Calu3 (cell line): Measurements from ENCODE around the gene JAM2. TPM values are rescaled to one million over a fixed set of nuclear protein-coding genes. Genes with fewer than 3 reads are reported as not detected.

Experiments
- Bru-seq: library from RNA; stranded (reverse); fragments of 400-500 nt; gene quantifications from one replicate; lab custom pipeline; 2021; lab: Mats Ljungman, UMichigan
- BruChase-seq, 2 experiments: library from RNA; stranded (reverse); fragments of 400-500 nt; gene quantifications; one replicate each; lab custom pipeline; 2021; lab: Mats Ljungman, UMichigan
- BruUV-seq: library from RNA; stranded (reverse); fragments of 400-500 nt; replicated peaks from 2 replicates; lab custom pipeline; 2021; lab: Mats Ljungman, UMichigan
- CTCF ChIA-PET: fragments of 300-600 bp; sonication (Branson Sonifier 250); formaldehyde crosslinking; loops from one replicate; lab custom pipeline; 2022; ENCODE audit warnings: antibody characterized with exemption; lab: Charles Lee
- DNase-seq: peaks from one replicate; pipeline ENCODE4 v3.0.0; 2022
- H3K27ac Mint-ChIP-seq: one replicate; pipeline ENCODE4 v1.8.0; 2022; ENCODE audit warnings: mixed read lengths; ENCODE audit not compliant: unreplicated experiment
- H3K27me3 Mint-ChIP-seq: one replicate; pipeline ENCODE4 v1.8.0; 2022; ENCODE audit warnings: mixed read lengths; ENCODE audit not compliant: unreplicated experiment
- H3K36me3 Mint-ChIP-seq: one replicate; pipeline ENCODE4 v1.8.0; 2022; ENCODE audit warnings: mild to moderate bottlenecking, moderate library complexity, mixed read lengths; ENCODE audit not compliant: insufficient read depth, unreplicated experiment
- H3K4me1 Mint-ChIP-seq: one replicate; pipeline ENCODE4 v1.8.0; 2022; ENCODE audit warnings: mild to moderate bottlenecking, low read depth, mixed read lengths; ENCODE audit not compliant: unreplicated experiment
- H3K4me3 Mint-ChIP-seq: one replicate; pipeline ENCODE4 v1.8.0; 2022; ENCODE audit warnings: mild to moderate bottlenecking, low read depth, moderate library complexity, mixed read lengths; ENCODE audit not compliant: unreplicated experiment
- H3K9me3 Mint-ChIP-seq: one replicate; pipeline ENCODE4 v1.8.0; 2022; ENCODE audit warnings: low read depth, mixed read lengths; ENCODE audit not compliant: unreplicated experiment
- intact Hi-C: fragments of 100-400 bp; cut with micrococcal nuclease; formaldehyde crosslinking; loops from one replicate; pipeline ENCODE4 v1.10.0; 2022; ENCODE audit not compliant: unreplicated experiment
- long read RNA-seq: library from polyadenylated mRNA; stranded (forward); transcript quantifications from one replicate; pipeline ENCODE4 v2.0.0, GENCODE V29; 2022
- total RNA-seq: library from RNA; stranded (reverse); gene quantifications from 2 replicates; pipeline ENCODE4 v1.2.3, GENCODE V29; 2022
- TF ChIP-seq, protein P1 (sequence below): fragments of 200-600 bp; IDR thresholded peaks from one replicate; pipeline ENCODE4 v1.8.0; 2022; ENCODE audit warnings: antibody characterized with exemption; ENCODE audit not compliant: unreplicated experiment

The JAM2 gene, protein sequence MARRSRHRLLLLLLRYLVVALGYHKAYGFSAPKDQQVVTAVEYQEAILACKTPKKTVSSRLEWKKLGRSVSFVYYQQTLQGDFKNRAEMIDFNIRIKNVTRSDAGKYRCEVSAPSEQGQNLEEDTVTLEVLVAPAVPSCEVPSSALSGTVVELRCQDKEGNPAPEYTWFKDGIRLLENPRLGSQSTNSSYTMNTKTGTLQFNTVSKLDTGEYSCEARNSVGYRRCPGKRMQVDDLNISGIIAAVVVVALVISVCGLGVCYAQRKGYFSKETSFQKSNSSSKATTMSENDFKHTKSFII
- not detected in 2 replicates for total RNA-seq
- Bru-seq, nascent RNA: percentile 2 among the genes with signal in this experiment
- percentile 6 among the genes with signal in this experiment for BruChase-seq, experiment 1, labeled RNA remaining after a 6-hour chase
- percentile 5 among the genes with signal in this experiment for BruChase-seq, experiment 2, labeled RNA remaining after a 2-hour chase
- long read RNA-seq: 0 reads

DNA sequence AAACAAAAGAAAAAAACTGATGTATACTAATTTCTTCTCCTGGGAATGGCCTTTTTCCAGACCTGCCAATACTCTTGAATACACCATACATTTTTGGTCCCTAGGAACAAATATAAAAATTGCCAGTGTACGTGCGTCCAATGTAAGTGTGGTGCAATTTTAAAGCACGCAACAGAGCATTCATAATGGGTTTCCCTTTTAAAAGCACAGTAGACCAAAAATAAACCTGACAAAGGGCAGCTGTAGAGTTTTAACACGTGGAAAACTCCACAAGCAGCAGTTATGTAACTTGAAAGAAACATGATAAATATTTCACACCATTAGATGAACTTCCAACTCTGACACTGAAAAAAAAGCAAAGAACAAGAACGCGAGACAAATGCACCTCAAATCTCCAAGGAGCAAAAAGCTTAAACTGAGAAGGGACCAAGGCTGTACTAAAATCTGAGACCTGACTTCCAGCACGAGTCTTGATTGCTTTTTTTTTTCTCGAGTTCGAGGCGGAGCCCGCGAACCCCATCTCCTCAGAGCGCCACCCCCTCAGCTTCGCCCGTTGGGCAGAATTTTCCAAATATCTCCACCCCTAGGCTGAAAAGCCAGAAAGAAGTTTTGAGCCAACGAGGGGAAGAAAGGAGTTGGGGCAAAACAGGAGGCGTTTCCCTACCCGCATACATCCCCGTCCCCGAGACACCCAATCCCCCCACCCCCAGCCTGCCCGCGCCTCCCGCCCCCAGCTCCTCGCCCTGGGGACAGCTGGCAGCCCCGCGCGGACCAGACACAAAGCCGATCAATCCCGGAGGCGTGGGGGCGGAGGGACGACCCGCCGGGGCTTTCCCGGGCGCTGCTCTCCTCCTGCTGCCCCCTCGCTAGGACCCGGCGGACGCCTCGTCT lies at the start of gene JAM2:
Gene JAM2, plus strand, starts transcription at position 599 of the 891 bp plus-strand sequence. CDS start 564 bp downstream, outside the sequence.
- H3K27ac Mint-ChIP-seq: no peak within 1 kb of the TSS
- H3K9me3 Mint-ChIP-seq: no peaks in the 10 kb centered on the region
- CTCF ChIA-PET: no interaction called here
- no TSS peak for BruUV-seq
- H3K4me1 Mint-ChIP-seq: peaks cover 7% of the 10 kb centered on the region
- peaks cover 79% of the 10 kb centered on the region for H3K27me3 Mint-ChIP-seq
- DNase-seq: no peak
- H3K4me3 Mint-ChIP-seq: peak within 1 kb of the TSS; percentile 55
- intact Hi-C loops: no loop called here
- TF ChIP-seq, protein P1, sequence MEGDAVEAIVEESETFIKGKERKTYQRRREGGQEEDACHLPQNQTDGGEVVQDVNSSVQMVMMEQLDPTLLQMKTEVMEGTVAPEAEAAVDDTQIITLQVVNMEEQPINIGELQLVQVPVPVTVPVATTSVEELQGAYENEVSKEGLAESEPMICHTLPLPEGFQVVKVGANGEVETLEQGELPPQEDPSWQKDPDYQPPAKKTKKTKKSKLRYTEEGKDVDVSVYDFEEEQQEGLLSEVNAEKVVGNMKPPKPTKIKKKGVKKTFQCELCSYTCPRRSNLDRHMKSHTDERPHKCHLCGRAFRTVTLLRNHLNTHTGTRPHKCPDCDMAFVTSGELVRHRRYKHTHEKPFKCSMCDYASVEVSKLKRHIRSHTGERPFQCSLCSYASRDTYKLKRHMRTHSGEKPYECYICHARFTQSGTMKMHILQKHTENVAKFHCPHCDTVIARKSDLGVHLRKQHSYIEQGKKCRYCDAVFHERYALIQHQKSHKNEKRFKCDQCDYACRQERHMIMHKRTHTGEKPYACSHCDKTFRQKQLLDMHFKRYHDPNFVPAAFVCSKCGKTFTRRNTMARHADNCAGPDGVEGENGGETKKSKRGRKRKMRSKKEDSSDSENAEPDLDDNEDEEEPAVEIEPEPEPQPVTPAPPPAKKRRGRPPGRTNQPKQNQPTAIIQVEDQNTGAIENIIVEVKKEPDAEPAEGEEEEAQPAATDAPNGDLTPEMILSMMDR: no peak
- H3K36me3 Mint-ChIP-seq: no peaks in the 10 kb centered on the region

GRCh38 chr21:25589887-25590286 lies 49.2 kb upstream of the JAM2 start:
- Mint-ChIP-seq H3K4me3 (no peak overlapping the region), H3K36me3 (peaks cover 11% of the 10 kb centered on the region), H3K27ac (no peak overlapping the region), H3K4me1 (no peaks in the 10 kb centered on the region), H3K9me3 (no peaks in the 10 kb centered on the region), H3K27me3 (no peaks in the 10 kb centered on the region)
- CTCF ChIA-PET: no interaction called here
- DNase-seq: no peak
- TF ChIP-seq, protein P1: no peak
- intact Hi-C loops: no loop called here
- BruUV-seq: no TSS peak

DNA sequence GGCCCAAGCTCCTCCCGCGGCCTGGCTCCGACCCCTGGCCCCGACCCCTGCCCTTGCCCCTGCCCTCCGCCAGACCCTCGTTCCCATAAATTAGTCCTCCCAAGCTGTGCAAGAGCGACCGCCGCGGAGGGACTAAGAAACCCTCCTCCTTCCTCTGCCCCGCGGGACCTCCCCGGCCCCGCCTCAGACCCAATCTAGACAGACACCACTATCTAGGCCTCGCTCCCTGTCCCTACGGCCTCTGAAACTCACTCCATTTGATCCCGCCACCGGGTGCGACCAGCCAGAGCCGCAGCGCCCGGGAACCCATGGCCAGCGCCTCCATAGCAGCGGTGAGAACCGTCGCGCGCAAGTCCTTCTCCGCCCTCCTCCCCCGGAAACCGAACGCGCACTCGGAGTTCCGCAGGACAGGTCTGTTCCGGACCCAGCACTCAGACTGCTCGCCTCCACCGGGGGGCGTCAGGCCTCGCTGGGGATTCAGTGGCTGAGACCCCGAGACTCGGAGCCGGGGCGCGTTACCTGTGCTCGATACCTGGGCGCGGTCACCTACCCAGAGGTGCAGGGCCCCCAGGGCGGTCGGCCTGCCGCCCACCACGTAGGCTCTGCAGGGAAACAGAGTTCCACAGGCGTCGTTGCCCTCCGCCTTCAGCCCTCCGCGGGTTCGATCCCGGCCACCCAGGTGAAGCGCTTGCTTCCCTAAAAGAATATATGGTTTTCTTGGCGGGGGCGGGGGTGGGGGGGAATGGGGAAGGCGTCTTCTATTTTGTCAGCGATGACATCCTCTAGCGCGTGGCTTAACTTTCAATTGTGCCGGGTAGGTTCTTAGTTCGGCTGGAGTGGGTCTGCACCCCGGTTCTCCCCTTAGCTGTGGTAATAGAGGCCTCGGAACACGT lies 31.7 kb upstream of the JAM2 start, which contains the start of gene MRPL39:
Gene MRPL39, minus strand, starts transcription at position 331 of the 893 bp plus-strand sequence. Its CDS starts 6 bp downstream, at position 325.
- peak; percentile 86 for DNase-seq
- H3K9me3 Mint-ChIP-seq: no peaks in the 10 kb centered on the region
- intact Hi-C loops: loop anchor here (1.0 to 10.0 kb wide), 3 partner anchors 101 to 257 kb away; no protein-coding TSS in a partner anchor
- H3K27ac Mint-ChIP-seq: peak within 1 kb of the TSS; percentile 88
- TF ChIP-seq, protein P1: peak; percentile 35
- no peaks in the 10 kb centered on the region for H3K27me3 Mint-ChIP-seq
- CTCF ChIA-PET: no interaction called here
- no TSS peak for BruUV-seq
- peak within 1 kb of the TSS; percentile 83 for H3K4me3 Mint-ChIP-seq
- H3K4me1 Mint-ChIP-seq: no peaks in the 10 kb centered on the region
- H3K36me3 Mint-ChIP-seq: peaks cover 21% of the 10 kb centered on the region
